Esophagus muscularis mucosa (tissue), 4 donors: ENCODE data around the gene AFF1. TPM values are rescaled to one million over a fixed set of nuclear protein-coding genes. Genes with fewer than 3 reads are reported as not detected.

Experiments used
- DNase-seq: peaks from one replicate; pipeline ENCODE4 v3.0.0-alpha.2; 2017; ENCODE audit errors: extremely low spot score
- H3K27ac ChIP-seq, 4 donors: fragments of 200-600 bp; sonication (generic); replicated peaks in 1 of 4; 1 replicate in 3 of 4; 2 replicates in 1 of 4; pipeline ENCODE4 v1.5.1; 2016 to 2019; ENCODE audit warnings: mild to moderate bottlenecking in 1 of 4
- H3K27me3 ChIP-seq, 4 donors: fragments of 200-600 bp; sonication (generic); one replicate each; pipeline versions ENCODE4 v1.5.1 to v1.6.0; 2016 to 2019
- H3K36me3 ChIP-seq, 4 donors: fragments of 200-600 bp; sonication (generic); one replicate each; pipeline ENCODE4 v1.5.1; 2016 to 2019
- H3K4me1 ChIP-seq, 4 donors: fragments of 200-600 bp; sonication (generic); one replicate each; pipeline ENCODE4 v1.5.1; 2016 to 2019
- H3K4me3 ChIP-seq, 4 donors: fragments of 200-600 bp; sonication (generic); 1 replicate in 2 of 4; 2 replicates in 2 of 4; pipeline ENCODE4 v1.5.1; 2016 to 2019; ENCODE audit warnings: mild to moderate bottlenecking in 4 of 4, moderate library complexity in 1 of 4
- H3K9me3 ChIP-seq, 4 donors: fragments of 200-600 bp; sonication (generic); 1 replicate in 3 of 4; 2 replicates in 1 of 4; pipeline ENCODE4 v1.5.1; 2016 to 2019
- EP300 ChIP-seq: sonication (generic); formaldehyde crosslinking; IDR thresholded peaks from one replicate; pipeline ENCODE4 v1.6.1; 2017; ENCODE audit warnings: antibody characterized with exemption
- POLR2A ChIP-seq: fragments of 450-650 bp; IDR thresholded peaks from one replicate; pipeline ENCODE4 v1.6.1; 2017; ENCODE audit warnings: antibody characterized with exemption, moderate library complexity, mild to moderate bottlenecking, low read depth
- POLR2AphosphoS5 ChIP-seq, 2 donors: sonication (generic); formaldehyde crosslinking; IDR thresholded peaks; one replicate each; pipeline ENCODE4 v1.6.1; 2017; ENCODE audit warnings: antibody characterized with exemption in 2 of 2
- WGBS: methylation state at CpG from one replicate; pipeline ENCODE4 v1.1.5; 2018; 5-methylcytosine and 5-hydroxymethylcytosine counted together
- intact Hi-C: fragments of 100-400 bp; cut with DNase I; formaldehyde crosslinking; loops from one replicate; pipeline ENCODE4 v1.15.1; 2023
- total RNA-seq, 4 donors: library from RNA; depleted of rRNA; stranded (reverse); fragments of >200 nt; gene quantifications; one replicate each; pipeline versions ENCODE4 v1.1.0 to v1.2.1, GENCODE V29; 2016
- TF ChIP-seq, protein P1 (sequence below), 3 experiments: fragments of 200-600 bp in 2 of 3; fragments of 450-650 bp in 1 of 3; sonication (generic) in 2 of 3; IDR thresholded peaks; one replicate each; pipeline ENCODE4 v1.5.1; 2017 to 2019; ENCODE audit warnings: antibody characterized with exemption in 3 of 3, mild to moderate bottlenecking in 2 of 3, moderate library complexity in 1 of 3

The AFF1 gene
- total RNA-seq, 4 donors from 2014 or later: 53.6 to 85.2 (median 70.6) TPM

DNA sequence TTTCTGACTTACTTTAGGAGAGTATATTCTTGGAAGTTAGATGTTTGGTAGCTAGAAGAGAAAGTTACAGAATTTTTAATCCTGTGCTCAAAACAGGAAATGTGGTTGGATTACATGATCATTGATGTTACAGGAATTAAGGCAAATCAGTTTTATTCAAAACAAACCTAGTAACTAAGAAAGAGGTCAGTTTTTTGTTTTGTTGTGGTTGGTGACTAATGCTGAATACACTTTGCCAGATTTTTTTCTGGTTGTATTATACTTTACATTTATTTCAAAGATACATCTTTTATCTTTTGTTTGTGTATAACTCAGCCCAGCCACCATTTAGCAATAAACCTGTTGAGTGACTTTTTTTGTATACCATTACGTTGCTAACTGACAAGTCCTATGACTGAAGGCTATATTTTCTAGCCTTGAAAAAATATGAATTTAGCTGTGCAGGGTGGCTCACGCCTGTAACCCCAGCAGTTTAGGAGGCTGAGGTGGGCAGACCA is 168.9 kb downstream of the AFF1 start:
- peaks cover 43 to 68% (median 57%) of the 10 kb centered on the region in 4 donors for H3K4me1 ChIP-seq
- H3K27me3 ChIP-seq: no peaks in the 10 kb centered on the region
- H3K9me3 ChIP-seq: no peaks in the 10 kb centered on the region
- DNase-seq: no peak
- intact Hi-C loops: no loop called here
- no peak overlapping the region for H3K4me3 ChIP-seq
- TF ChIP-seq, protein P1, sequence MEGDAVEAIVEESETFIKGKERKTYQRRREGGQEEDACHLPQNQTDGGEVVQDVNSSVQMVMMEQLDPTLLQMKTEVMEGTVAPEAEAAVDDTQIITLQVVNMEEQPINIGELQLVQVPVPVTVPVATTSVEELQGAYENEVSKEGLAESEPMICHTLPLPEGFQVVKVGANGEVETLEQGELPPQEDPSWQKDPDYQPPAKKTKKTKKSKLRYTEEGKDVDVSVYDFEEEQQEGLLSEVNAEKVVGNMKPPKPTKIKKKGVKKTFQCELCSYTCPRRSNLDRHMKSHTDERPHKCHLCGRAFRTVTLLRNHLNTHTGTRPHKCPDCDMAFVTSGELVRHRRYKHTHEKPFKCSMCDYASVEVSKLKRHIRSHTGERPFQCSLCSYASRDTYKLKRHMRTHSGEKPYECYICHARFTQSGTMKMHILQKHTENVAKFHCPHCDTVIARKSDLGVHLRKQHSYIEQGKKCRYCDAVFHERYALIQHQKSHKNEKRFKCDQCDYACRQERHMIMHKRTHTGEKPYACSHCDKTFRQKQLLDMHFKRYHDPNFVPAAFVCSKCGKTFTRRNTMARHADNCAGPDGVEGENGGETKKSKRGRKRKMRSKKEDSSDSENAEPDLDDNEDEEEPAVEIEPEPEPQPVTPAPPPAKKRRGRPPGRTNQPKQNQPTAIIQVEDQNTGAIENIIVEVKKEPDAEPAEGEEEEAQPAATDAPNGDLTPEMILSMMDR (IDR thresholded peaks at IDR 0.05): no peak
- TF ChIP-seq POLR2AphosphoS5 (IDR thresholded peaks at IDR 0.05) (no peak), POLR2A (no peak), EP300 (no peak)
- H3K36me3 ChIP-seq: peaks cover 0 to 42% (median 17%) of the 10 kb centered on the region in 4 donors
- WGBS: 43% methylated on average over 2 of the region's 2 CpGs
- peak overlapping the region; percentile 58 to 80 (median 68) for H3K27ac ChIP-seq

DNA sequence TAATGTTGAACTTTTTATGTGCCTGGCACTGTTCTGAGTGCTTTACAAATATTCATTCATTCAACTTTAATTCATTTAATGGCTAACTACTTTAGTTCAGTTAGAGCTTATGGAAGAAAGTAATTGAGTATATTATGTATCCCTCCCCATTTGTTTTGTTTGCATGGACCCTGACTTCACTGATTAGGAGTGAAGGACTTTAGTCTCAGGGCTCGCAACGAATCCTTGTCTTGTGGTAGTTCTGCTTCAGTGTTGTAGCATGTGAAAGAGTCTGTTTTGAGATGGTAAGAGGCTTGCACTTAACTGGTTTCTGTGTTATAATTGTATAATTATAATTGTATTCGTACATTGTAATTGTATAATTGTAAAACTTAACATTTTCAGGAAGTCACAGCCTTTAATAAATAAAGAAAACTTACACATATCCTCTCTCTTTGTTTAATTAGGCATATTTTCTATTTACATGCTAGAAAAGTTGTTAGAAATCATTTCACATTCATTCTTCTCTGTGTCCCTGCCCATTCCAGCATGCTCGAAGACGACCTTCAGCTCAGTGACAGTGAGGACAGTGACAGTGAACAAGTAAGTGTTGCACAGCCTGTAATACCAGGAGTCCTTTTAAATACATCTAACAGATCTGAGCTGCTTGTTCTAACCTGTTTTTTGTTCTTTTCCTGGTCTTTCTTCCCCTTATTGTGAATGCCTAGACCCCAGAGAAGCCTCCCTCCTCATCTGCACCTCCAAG is 170.5 kb downstream of the AFF1 start:
- H3K4me1 ChIP-seq: peaks cover 44 to 82% (median 58%) of the 10 kb centered on the region in 4 donors

DNA sequence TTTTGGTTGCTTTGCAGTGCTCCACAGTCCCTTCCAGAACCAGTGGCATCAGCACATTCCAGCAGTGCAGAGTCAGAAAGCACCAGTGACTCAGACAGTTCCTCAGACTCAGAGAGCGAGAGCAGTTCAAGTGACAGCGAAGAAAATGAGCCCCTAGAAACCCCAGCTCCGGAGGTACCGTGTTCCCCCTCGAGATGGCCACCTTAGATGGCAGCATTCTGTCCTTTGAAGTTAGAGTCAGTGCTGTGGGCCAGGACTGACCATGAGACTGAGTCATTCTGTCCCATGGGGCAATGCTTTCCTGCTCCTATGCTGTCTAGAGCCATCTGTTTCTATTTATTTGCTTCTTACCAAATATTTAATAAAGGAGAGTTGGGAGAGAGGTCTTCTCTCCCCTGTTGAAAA is 173.3 kb downstream of the AFF1 start:
- TF ChIP-seq POLR2AphosphoS5 (IDR thresholded peaks at IDR 0.05): peak; percentile 57 to 70
- TF ChIP-seq, protein P1 (IDR thresholded peaks at IDR 0.05): no peak
- Histone ChIP-seq H3K4me1 (peaks cover 35 to 61% (median 45%) of the 10 kb centered on the region in 4 donors), H3K9me3 (no peaks in the 10 kb centered on the region), H3K36me3 (peaks cover 5 to 36% (median 20%) of the 10 kb centered on the region in 4 donors), H3K27ac (peak overlapping the region; percentile 65 to 74 (median 73)), H3K4me3 (no peak overlapping the region), H3K27me3 (no peaks in the 10 kb centered on the region)
- DNase-seq: no peak
- intact Hi-C loops: no loop called here
- WGBS: 43% methylated on average over 1 of the region's 5 CpGs

More for the DNA sequence above, 170.5 kb downstream of the AFF1 start:
- Histone ChIP-seq H3K36me3 (peaks cover 0 to 39% (median 16%) of the 10 kb centered on the region in 4 donors), H3K4me3 (no peak overlapping the region), H3K27me3 (no peaks in the 10 kb centered on the region), H3K9me3 (no peaks in the 10 kb centered on the region), H3K27ac (peak overlapping the region in 1 of 4 donors; percentile 80)
- 88% methylated on average over 5 of the region's 5 CpGs for WGBS
- intact Hi-C loops: no loop called here
- no peak for TF ChIP-seq POLR2AphosphoS5 (IDR thresholded peaks at IDR 0.05)
- no peak for TF ChIP-seq EP300
- TF ChIP-seq, protein P1 (IDR thresholded peaks at IDR 0.05): no peak
- TF ChIP-seq POLR2A: no peak
- DNase-seq: no peak

DNA sequence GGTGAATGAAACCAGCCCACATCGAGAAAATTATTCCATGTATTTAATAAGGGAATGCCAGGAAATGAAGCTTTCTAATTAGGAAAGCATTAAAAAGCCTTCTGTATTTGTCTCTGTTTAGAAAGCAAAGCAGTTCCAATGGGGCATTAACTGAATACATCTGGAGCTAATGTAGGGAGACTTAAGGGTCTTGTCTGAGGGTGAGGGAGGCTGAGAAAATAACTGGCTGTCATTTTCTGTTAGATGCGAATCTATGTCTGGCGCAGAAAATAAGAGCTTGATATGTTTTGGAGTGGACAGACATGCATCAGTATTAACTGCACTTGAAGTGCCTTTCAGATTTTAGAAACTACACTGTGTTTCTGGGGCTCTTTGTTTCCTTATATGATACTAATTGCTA is 174.3 kb downstream of the AFF1 start:
- no peak overlapping the region for H3K4me3 ChIP-seq
- WGBS: 70% methylated on average over 3 of the region's 3 CpGs
- H3K4me1 ChIP-seq: peaks cover 25 to 51% (median 36%) of the 10 kb centered on the region in 4 donors
- no peaks in the 10 kb centered on the region for H3K27me3 ChIP-seq
- H3K36me3 ChIP-seq: peaks cover 5 to 44% (median 24%) of the 10 kb centered on the region in 4 donors
- no peaks in the 10 kb centered on the region for H3K9me3 ChIP-seq
- intact Hi-C loops: no loop called here
- peak overlapping the region; percentile 65 to 74 (median 73) for H3K27ac ChIP-seq
- TF ChIP-seq POLR2AphosphoS5 (IDR thresholded peaks at IDR 0.05): no peak
- TF ChIP-seq, protein P1 (IDR thresholded peaks at IDR 0.05): no peak
- no peak for TF ChIP-seq EP300
- no peak for TF ChIP-seq POLR2A
- no peak for DNase-seq
